T follicular helper cell (primary cell): ENCODE measurements around the gene CMTM3.

Experiments used
- DNase-seq: peaks from one replicate; pipeline ENCODE4 v3.0.0-alpha.2; 2020; ENCODE audit warnings: low read depth

CMTM3 gene

DNA sequence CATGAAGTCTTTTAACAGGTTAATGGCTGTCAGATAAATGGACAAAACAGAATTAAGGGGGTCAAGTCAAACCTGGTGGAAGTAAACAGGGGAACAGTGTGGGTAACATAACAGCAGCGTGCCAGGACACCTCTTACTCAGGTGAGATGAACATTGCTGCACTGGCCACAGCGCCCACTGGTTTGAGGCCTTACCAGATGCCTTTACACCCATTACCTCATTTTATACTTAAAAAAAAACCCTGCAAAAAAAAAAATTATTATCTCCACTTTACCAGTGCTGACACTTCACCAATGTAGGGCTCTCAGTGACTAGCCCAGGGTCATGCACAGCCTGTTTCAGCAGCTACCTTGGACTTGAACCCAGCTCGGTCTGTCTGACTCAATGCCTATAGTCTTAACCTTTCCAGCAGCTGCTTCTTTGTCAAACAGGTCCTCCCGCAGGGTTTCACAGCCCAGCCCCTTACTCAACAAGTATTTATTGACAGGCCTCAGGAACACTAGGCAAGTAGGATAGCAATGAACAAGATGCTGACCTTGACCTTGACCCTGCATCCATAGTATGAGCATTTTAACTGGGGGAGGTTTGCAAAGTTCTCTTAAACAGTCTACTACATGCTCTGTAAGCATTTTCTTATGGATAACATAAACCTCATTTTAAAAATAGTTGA lies 30.2 kb downstream of the CMTM3 start:
- DNase-seq, result no peak

DNA sequence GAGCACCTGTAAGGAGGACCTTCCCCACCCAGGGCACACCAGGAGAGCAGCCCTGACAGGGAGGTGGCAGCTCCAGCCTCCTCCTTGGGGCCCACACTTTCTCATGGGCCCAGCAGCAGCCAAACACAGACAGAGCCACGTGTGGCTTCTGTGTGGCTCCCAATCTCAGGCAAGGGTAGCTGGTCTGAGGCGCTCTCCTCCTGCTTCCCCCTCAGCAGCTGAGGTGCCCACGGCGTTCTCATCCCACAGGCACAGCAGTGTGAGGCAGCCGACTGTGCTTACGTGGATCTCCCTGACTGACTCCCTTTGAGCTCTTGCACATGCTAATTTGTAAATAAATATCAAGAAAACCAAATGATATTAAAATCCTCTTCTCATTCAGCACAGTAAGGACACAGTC lies 30.9 kb downstream of the CMTM3 start:
- no peak for DNase-seq

DNA sequence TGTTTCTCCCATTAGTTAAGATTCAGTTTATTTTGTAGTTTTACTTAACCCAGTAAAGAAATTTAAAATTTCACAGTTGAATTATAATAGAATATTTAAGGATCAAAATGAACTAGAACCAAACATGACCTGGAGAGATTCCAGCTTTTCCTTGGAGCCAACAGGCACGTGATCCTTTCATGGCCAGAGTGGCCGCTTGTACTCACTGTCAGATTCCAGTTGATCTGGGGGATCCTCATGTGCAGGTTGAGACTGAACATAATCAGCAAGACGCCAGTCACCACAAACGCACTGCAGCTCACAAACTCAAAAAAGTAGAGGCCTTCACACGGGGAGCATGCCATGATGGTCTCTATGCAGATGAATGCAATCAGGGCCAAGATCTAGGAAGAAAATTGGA lies 31.7 kb downstream of the CMTM3 start:
- DNase-seq, result no peak

DNA sequence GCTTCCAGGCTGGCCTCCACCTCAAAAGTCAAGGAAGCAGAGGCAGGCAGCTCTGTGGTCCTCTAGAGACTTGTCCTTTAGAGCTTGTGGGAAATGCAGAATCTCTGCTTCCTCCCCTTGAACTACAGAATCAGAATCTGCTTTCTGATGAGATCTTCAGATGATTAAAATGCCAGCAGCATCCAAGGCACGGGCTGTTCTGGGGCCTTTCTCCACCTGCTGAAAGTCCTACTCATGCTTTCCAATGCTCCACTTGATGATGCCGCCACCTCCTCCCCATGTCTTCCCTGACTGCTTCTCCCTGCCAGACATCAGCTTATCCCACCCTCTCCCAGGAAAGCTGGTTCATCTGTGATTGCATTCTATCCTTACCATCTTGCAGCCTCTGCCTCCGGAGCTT lies 33.3 kb downstream of the CMTM3 start:
- DNase-seq, result no peak

DNA sequence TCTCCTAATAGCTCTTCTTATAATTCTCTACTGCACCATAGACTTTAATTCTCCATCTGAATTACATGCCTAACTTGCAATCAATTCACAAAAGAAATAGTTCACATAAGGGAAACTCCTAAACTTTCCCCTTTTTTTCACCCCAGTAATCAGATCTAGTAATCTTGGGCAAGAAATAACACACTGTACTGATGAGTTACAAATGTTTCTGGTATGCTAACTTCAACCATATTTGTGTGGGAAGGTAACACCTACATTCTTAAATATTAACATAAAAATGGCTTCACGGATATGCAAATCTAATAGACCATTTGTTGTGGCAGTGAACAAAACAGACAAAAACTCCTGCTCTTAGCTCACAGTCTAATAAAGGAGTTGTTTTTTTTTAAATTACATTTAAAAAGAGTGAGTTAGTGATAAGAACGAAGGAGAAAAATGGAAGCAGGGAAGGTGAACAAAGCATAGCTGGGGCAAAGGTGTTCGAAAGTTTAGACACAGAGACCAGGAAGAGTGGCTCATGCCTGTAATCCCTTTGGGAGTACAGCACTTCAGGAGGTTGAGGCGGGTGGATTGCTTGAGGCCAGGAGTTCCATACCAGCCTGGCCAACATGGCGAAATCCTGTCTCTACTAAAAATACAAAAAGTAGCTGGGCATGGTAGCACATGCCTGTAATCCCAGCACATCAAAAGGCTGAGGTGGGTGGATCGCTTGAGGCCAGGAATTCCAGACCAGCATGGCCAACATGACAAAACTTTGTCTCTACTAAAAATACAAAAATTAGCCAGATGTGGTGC lies 34.8 kb downstream of the CMTM3 start:
- DNase-seq, result no peak

DNA sequence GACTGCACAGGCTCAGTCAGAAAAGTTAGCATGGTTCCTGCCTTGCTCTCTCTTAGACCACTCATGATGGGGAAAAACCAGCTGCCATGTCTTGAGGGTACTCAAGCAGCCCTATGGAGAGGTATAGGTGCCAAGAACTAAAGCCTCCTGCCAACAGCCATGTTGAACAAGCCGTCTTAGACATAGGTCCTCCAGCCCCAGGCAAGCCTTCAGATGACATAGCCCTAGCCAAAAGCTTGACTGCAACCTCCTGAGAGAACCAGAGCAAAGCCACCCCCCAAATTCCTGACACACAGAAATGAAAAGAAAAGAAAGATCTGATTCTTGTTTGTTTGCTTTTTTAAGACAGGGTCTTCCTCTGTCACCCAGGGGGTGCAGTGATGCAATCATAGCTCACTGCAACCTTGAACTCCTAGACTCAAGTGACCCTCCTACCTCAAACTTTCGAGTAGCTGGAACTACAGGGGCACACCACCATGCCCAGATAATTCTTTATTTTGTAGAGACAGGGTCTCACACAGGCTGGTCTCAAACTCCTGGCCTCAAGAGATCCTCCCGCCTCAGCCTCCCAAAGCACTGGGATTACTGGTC lies 36.3 kb downstream of the CMTM3 start:
- DNase-seq, result no peak

DNA sequence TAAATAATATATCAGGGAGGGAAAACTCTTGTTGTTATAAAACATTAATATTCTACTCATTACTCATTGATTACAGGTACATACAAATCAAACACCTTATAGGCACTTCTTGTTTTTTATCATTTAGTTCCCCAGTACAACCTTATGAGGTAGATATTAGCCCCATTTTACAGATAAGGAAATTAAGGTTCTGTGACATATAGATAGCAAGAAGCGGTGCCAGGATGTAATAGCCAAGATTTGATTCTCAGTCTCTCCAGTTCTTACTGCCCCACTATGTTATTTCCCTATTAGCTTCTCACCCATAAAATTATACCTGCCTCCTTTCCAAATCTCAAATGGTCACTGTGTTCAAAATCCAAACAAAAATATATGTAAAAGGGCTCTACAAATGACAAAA lies 36.9 kb downstream of the CMTM3 start:
- DNase-seq, result no peak

DNA sequence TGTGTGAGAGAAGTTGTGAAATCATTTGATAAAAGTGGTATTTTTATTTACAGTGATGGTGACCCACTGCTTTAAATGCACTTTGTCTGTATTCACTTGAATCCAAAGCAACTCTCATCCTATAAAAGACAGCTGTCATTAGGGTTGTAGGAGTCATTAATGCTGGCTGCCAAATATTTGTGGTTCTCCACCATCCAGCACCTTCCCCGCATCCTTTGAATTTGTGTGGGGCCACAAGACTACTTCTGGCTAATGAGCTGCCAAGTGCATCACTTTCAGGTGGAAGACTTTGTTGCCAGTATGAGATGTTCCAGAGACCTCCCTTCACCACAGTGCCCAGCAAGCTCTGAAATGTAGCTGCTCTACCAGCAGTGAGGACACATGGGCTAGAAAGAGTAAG lies 43.4 kb downstream of the CMTM3 start:
- no peak for DNase-seq

DNA sequence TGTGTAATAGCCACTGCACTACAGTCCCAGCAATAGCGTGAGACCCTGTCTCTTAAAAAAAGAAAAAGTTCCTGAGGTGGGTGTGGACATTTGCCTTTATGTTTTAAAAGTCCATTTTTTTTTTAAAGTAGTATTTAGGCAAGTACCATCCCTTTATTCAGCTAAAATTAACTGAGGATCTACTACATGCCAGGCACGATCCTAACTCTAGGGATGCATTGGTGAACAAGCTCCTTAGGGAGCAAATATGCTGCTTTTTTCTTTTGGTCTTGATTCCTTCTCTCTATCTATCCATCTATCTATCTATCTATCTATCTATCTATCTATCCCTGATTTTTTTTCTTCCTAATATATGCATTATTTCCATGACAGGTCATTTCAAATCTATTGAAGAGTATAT lies 44.7 kb downstream of the CMTM3 start:
- no peak for DNase-seq

DNA sequence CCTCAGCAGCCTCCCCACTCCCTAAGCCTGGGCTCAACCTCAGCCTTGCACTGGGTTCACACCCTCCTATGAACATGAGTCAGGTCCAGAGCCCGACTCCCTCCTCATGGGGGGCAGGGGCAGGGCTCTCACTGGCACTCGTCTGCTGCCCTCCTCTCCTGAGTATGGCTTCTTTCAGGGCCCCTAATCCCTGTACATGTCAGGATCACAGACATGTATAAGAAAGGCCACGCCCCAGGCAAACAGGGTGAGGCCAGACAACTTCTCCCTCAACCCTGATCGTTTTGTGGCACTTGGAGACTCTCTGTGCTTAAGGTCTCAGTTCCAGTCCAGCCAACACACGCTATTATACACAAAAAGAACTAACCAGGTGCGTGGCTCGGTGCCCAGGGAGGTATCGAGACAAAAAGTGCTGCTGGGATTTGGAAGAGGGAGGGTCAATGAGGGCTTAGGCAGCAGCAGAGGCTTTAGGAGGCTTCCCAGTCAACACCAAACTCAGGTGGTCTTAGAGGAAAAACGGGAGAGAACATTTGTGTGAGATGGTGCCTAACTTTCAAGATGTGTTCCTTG lies 45.2 kb downstream of the CMTM3 start:
- DNase-seq, result no peak

DNA sequence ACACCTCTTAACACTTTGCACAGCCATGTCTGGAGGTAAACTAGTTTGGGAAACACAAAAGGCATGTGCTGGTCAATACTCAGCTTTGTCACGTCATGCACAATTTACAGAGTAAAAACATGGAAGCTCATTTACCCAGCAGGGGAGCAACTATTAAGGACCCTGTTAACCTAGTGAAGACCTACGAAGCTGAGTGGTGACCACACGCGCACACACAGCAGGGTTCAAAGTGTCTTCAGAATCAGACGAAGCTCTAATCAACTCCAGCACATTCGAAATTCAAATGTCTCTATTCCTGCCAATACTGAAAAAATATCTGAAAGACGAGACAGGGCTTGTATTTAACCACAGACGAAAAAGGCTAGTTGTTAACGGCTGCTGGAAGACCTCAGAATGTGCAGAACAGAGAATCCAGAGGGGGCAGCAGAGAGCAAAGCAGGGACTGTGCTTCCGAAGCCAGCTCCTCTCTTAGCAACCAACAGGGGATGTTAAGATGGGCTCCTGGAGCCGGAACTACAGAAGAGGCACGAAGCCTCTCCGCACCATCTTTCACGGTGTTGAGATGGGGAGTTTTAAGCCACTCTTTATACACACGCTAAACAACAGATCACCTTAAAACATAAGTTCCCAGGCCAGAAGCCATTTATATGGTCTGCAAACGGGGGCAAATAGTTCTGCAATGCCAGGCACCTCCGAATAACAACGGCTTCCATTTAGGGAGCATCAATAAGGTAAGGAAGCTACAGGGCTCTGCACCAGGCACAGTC lies 46.4 kb downstream of the CMTM3 start:
- DNase-seq, result peak; percentile 69

DNA sequence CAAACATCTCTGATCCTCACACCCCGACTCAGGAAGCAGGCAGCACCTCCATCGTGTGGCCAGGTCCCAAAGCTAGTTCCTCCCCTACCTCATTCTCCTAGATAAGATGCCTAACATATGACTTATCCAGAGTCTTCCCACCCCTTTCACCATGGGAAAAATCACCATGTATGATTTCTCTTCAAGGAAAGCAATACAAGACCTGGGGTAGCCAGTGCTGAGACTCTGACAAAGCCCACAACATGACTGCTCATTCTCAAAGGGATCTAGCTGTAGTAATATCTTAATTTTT lies 46.9 kb downstream of the CMTM3 start:
- DNase-seq, result no peak

DNA sequence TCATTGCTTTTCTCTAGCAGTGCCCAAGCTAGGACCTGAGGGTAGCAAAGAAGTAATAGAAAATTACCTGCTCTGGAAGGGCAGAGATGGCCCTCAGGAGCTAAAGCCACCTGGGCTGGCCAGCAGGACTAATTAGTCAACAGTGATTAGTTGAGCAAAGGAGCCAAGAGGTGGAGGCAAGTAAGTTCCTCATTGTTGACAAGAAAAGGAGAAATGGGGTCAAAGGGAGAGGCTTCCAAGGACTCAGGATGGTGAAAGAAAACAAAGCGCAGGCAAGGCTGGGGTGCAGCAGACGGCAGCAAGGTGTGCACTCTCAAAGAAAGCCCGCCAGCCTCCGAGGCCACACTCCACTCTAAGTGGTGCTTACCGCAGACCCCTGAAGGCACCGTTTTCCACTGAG lies 47.5 kb downstream of the CMTM3 start:
- no peak for DNase-seq

DNA sequence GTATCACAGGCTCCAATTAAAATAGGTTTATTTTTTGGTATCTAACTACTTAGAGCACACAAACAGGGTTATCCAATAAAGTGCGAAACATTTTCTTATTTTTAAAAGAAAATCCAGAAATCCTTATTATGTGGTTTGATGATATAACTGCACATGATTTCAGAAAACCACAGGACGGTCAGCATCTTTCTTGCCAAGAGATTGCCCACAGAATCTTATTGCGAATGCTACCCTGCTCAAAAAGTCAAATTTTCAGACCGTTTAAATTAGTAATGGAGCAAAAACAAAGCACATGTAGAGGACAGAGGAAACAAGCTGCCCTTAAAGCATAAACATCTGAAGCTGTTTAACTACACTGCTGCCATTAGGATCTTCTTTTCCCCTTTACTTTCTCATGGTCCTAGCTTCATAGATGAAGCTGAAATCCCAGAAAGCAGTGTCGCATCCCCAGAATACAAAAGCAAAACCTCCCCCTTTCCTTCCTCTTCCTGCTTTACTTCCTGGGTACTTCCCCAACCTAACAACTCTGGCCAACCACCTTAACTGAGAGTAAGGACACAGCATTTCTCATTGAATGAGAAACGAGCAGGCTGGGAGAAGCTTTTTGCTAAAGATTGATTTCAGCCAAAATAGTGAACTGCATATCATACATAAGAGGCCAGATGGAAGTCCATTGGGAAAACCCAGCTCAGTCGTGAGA lies 48.3 kb downstream of the CMTM3 start:
- no peak for DNase-seq

DNA sequence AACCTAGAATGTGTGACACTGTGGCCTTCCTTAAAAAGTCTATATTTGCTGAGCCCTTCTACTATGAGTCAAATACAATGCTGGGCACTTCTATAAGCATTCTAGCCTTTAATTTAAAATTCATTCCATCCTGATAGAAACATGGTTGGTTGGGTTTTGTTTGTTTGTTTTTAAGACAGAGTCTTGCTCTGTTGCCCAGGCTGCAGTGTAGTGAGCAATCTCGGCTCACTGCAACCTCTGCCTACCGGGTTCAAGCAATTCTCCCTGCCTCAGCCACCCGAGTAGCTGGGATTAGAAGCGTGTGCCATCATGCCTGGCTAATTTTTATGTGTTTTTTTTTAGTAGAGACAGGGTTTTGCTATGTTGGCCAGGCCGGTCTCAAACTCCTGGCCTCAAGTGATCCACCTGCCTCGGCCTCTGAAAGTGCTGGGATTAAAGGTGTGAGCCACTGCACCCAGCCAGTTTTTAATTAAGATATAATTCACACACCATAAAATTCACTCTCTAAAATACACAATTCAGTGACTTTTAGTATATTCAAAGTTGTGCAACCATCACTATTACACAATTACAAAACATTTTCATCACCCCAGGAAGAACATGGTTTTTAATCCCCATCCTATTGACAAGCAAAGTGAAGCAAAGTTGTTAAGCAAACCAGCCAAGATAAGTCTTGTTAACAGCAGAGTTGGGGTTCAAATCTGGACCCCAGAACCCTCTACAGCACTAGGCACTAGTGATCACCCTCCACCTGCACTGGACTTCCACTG lies 49.3 kb downstream of the CMTM3 start:
- DNase-seq, result no peak

DNA sequence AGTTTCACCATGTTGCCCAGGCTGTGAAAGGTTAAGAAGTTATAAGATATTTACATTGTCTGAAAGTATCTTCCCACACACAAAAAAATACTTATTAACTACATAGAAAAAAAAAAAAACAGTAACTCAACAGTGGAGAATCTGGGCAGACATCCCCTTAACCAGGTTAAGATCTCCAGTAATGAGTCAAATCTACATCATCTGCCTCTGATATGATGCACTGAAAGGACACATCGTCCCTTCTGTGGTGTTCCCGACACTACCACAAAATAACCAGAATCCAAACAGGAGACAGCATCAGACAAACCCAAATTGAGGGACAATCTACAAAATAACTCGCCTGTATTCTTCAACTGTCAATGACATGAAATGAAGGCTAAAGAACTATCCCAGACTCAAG lies 52.0 kb downstream of the CMTM3 start:
- DNase-seq, result no peak

DNA sequence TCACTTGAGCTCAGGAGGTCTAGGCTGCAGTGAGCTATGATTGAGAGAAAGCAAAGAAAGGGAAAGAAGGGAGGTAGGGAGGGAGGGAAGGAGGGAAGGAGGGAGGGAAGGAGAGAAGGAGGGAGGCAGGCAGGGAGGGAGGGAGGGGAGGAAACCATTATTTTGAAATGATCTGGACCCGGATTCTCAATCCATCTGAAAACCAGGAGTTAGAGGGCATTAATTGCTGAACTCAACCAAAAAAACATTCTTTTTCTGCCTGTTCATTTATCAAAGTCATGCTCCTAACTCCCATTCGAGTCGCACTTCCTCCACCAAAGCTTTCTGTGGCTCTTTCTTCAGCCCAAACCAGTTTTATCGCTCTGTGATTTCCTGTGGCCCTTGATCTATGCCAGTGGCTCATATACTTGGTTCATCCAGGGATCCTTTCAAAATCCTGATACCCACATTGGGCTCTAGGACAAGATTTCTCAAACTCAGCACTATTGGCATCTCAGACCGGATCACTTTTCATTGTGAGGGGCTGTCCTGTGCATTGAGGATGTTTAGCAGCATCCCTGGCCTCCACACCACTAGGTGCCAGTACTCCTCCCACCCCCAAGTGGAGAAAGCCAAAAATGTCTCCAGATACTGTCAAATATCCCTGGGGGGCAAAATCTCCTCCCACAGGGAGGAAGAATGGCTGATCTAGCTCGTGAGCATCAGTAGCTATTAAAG lies 53.8 kb downstream of the CMTM3 start:
- no peak for DNase-seq

DNA sequence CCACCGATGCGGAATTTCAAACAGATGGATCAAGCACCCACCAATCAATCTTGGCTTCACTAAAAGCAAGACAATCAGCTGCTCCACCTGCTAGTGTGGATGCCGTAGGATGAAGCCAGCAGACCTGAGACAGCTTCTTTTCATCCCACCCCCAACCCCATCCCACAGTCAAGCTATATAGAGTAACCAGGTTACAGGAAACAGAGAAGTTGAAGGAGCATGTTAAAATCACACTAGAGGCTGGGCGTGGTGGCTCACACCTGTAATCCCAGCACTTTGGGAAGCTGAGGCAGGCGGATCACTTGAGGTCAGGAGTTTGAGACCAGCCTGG lies 54.3 kb downstream of the CMTM3 start:
- DNase-seq, result no peak

DNA sequence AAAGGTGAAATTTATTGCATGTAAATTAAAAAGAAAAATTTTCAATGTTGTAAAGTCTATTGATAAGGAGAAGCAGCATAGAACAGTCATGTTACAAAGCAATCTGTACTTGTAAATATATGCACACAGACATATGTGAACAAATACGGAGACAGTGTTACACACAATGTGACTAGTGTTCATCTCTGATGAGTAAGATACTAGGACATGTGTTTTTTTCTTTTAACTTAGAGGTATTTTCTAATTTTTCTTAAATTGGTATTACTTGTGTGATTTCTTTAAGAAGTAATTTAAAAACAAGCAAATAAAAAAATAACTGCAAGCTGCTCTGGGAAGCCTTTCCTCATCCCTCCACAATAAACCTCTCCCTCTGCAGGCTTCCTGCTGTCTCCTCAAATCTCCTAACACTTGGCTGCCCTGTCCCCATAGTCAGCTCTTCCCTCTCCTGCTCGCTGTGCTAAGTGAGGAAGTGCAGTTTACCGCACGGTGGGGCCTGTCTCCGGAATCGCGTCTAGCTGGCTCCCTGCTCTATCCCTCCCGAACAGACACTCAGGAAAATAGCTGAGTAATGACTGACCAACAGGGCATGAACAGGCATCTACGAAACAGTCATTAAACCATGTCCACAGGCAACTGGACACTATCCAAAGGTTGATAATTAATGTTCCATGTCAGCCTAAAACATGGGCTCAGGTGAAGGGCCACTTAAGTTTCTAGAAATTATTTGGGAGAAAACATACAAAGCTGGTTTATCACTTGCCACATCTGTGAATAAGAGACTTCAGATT lies 56.1 kb downstream of the CMTM3 start:
- DNase-seq, result no peak

DNA sequence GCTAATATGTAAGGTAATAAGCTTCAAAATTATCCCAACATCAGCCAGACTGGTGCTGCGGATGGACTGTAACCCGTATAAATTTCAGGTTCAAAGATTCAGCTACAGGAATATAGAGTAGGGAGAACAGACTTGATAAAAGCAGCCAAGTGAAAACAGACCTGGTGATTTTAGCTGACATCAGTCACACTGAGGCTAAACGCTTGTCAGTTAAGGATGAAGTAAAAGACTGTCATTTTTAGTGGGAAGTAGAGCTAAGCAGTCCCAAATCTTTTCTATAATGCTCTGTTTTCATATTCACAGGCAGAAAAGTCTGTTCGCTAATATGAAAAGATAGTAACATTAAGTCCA lies 56.7 kb downstream of the CMTM3 start:
- DNase-seq, result no peak
